ENCODE data around the gene CNOT1. TPM values are rescaled to one million over a fixed set of nuclear protein-coding genes. Genes with fewer than 3 reads are reported as not detected.
"Not testable (repeated sequence)": the region's sequence is repeated elsewhere in the genome, so short reads cannot be mapped to it uniquely, and the experiment has no call there.

CNOT1 gene
- total RNA-seq, 4 donors from 2014 or later, result 122 to 257 (median 178) TPM

DNA sequence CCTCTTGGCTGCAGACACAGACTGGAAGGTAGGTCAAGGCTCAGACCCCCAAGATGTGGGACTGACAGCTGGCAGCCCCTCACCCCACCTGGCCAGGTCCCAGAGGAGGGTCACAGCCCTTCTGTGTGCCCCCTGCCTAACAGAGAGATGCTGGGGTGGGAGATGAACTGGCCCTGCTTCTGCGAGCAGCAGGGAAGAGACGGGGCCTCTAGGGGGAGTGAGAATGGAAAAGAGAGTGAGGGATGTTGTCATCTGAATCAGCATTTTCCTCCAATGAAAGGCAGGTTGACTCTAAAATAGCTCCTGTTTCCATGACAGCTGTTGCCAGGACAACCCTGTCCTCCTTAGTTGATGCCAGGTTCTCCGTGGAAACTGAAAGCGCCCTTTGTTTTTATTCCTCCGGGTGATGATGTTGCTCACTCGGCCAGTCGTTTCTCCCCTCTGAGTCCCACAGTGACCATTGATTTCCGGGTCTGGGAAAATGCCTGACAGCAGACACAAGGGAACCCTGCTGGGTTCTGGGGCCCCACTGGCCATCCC is 134.6 kb downstream of the CNOT1 start:
- Histone ChIP-seq H3K4me3 (no peak overlapping the region), H3K27ac (peak overlapping the region in 2 of 4 donors; percentile 16 to 29), H3K36me3 (no peaks in the 10 kb centered on the region), H3K9me3 (no peaks in the 10 kb centered on the region), H3K27me3 (peaks cover 8% of the 10 kb centered on the region), H3K4me1 (peaks cover 0 to 4% (median 2%) of the 10 kb centered on the region in 4 donors)
- 5% methylated on average over 8 of the region's 8 CpGs; no CpG with 5 or more reads in 1 of the 2 donors for WGBS, 2 donors (ENCODE audit: low coverage in 1 of 2)
- peak; percentile 43 for DNase-seq
- TF ChIP-seq CTCF (IDR thresholded peaks at IDR 0.05) (peak in 3 of 5 experiments; percentile 6 to 15 (median 9)), POLR2AphosphoS5 (IDR thresholded peaks at IDR 0.05) (no peak)
- in situ Hi-C loops (cut with MboI; ENCODE audit: low pct_ligation_motif_present in 1 of 4, low pct_unique_long_range_greater_than_20kb in 1 of 4, low sequenced_read_pairs in 3 of 4), result loop anchor here in 1 of 4 donors (25.0 kb wide), 1 partner anchor 483 kb away; the partner anchor contains the start of genes USB1 and ZNF319
- intact Hi-C loops (cut with DNase I; ENCODE audit: low total_unique reads), result no loop called here

DNA sequence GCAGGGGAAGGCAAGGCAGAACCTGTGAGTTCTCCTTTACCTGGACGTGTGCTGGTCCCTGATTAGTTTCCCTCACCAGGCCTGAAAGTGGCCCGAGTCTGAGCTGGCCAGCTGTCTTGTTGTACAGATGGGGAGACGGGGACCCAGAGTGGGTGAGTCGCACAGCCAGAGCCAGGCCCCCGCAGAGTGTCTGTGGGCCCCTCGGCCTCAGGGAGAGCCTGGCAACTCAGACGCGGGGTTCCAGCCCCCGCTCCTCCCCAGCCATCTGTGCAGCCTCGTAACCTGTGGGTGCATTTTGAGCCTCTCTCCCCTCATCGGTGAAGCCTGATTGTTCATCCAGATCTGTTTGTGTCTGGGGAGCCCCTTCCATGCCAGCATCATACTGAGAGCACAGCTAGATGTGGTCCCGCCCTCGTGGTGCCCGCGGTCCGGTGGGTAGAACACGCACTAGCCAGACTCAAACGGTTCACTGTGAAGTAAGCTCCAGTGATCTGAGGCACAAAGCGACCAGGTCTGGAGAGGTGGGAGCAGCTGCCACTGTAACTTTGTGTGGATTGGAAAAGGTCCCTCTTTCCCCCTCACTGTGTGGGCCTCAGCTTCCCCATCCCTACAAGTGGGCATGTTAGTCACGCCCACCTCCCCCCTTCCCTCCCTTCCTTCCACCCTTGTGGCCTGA is 135.7 kb downstream of the CNOT1 start:
- TF ChIP-seq POLR2AphosphoS5 (IDR thresholded peaks at IDR 0.05), result no peak
- TF ChIP-seq CTCF (IDR thresholded peaks at IDR 0.05), result no peak
- no peak for TF ChIP-seq EP300 (IDR thresholded peaks at IDR 0.05; ENCODE audit: low read depth)
- no peak for TF ChIP-seq POLR2A (IDR thresholded peaks at IDR 0.05)
- intact Hi-C loops (cut with DNase I; ENCODE audit: low total_unique reads) (no loop called here), in situ Hi-C loops (cut with MboI; ENCODE audit: low pct_ligation_motif_present in 1 of 4, low pct_unique_long_range_greater_than_20kb in 1 of 4, low sequenced_read_pairs in 3 of 4) (loop anchor here in 1 of 4 donors (25.0 kb wide), 1 partner anchor 482 kb away; the partner anchor contains the start of genes USB1 and ZNF319)
- no peak for DNase-seq
- H3K27me3 ChIP-seq, result no peaks in the 10 kb centered on the region
- no peaks in the 10 kb centered on the region for H3K36me3 ChIP-seq
- 77 to 80% methylated on average over 1 to 20 of the region's 20 CpGs for WGBS, 2 donors (ENCODE audit: low coverage in 1 of 2)
- H3K4me3 ChIP-seq, result no peak overlapping the region
- no peak overlapping the region for H3K27ac ChIP-seq
- peaks cover 0 to 4% (median 2%) of the 10 kb centered on the region in 4 donors for H3K4me1 ChIP-seq
- H3K9me3 ChIP-seq, result no peaks in the 10 kb centered on the region

GRCh38 chr16:58492735-58493134 is 136.9 kb downstream of the CNOT1 start:
- Histone ChIP-seq H3K27me3 (no peaks in the 10 kb centered on the region), H3K4me1 (peaks cover 0 to 6% (median 3%) of the 10 kb centered on the region in 4 donors), H3K36me3 (no peaks in the 10 kb centered on the region), H3K4me3 (no peak overlapping the region), H3K27ac (no peak overlapping the region), H3K9me3 (no peaks in the 10 kb centered on the region)
- intact Hi-C loops (cut with DNase I; ENCODE audit: low total_unique reads), result no loop called here
- in situ Hi-C loops (cut with MboI; ENCODE audit: low pct_ligation_motif_present in 1 of 4, low pct_unique_long_range_greater_than_20kb in 1 of 4, low sequenced_read_pairs in 3 of 4), result loop anchor here in 1 of 4 donors (25.0 kb wide), 1 partner anchor 480 kb away; the partner anchor contains the start of genes USB1 and ZNF319
- TF ChIP-seq POLR2A (IDR thresholded peaks at IDR 0.05) (no peak), CTCF (IDR thresholded peaks at IDR 0.05) (no peak), POLR2AphosphoS5 (IDR thresholded peaks at IDR 0.05) (no peak), EP300 (IDR thresholded peaks at IDR 0.05; ENCODE audit: low read depth) (no peak)
- DNase-seq, result no peak
- 30 to 44% methylated on average over 4 to 5 of the region's 5 CpGs for WGBS, 2 donors (ENCODE audit: low coverage in 1 of 2)

GRCh38 chr16:58492066-58492465 is 137.6 kb downstream of the CNOT1 start:
- H3K27me3 ChIP-seq, result no peaks in the 10 kb centered on the region
- no peaks in the 10 kb centered on the region for H3K36me3 ChIP-seq
- H3K27ac ChIP-seq, result no peak overlapping the region
- 65% methylated on average over 4 of the region's 4 CpGs; no CpG with 5 or more reads in 1 of the 2 donors for WGBS, 2 donors (ENCODE audit: low coverage in 1 of 2)
- DNase-seq, result no peak
- in situ Hi-C loops (cut with MboI; ENCODE audit: low pct_ligation_motif_present in 1 of 4, low pct_unique_long_range_greater_than_20kb in 1 of 4, low sequenced_read_pairs in 3 of 4) (loop anchor here in 1 of 4 donors (25.0 kb wide), 1 partner anchor 480 kb away; the partner anchor contains the start of genes USB1 and ZNF319), intact Hi-C loops (cut with DNase I; ENCODE audit: low total_unique reads) (no loop called here)
- TF ChIP-seq EP300 (IDR thresholded peaks at IDR 0.05; ENCODE audit: low read depth), result no peak
- peaks cover 2 to 10% (median 5%) of the 10 kb centered on the region in 4 donors for H3K4me1 ChIP-seq
- H3K4me3 ChIP-seq, result no peak overlapping the region
- no peaks in the 10 kb centered on the region for H3K9me3 ChIP-seq

DNA sequence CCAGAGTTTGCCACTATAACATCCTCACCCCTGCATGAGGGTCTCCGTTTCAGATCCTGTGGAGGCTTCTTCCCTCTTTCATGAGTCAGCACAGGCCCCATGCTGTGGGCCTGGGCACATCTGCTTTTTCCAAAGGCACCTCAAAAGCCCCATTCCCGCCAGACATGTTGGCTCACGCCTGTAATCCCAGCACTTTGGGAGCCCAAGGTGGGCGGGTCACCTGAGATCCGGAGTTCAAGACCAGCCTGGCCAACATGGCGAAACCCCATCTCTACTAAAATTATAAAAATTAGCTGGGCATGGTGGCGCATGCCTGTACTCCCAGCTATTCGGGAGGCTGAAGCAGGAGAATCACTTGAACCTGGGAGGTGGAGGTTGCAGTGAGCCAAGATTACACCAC is 139.1 kb downstream of the CNOT1 start:
- 92% methylated on average over 8 of the region's 8 CpGs; no CpG with 5 or more reads in 1 of the 2 donors for WGBS, 2 donors (ENCODE audit: low coverage in 1 of 2)
- H3K27ac ChIP-seq; H3K4me3 ChIP-seq; DNase-seq; H3K27me3 ChIP-seq; H3K36me3 ChIP-seq; H3K9me3 ChIP-seq; H3K4me1 ChIP-seq; intact Hi-C loops (cut with DNase I; ENCODE audit: low total_unique reads): not testable (repeated sequence)
- in situ Hi-C loops (cut with MboI; ENCODE audit: low pct_ligation_motif_present in 1 of 4, low pct_unique_long_range_greater_than_20kb in 1 of 4, low sequenced_read_pairs in 3 of 4), result loop anchor here in 1 of 4 donors (25.0 kb wide), 1 partner anchor 478 kb away; the partner anchor contains the start of genes USB1 and ZNF319

Measured in transverse colon (tissue), 4 donors.